HCT116 (cell line): ENCODE measurements around the gene BTN1A1.

Source experiments
- CBX3 ChIP-seq: IDR thresholded peaks from 2 replicates; pipeline ENCODE4 v1.6.1; 2012; ENCODE audit warnings: low read depth
- CEBPB ChIP-seq: IDR thresholded peaks from 2 replicates; pipeline ENCODE4 v1.6.1; 2012; ENCODE audit warnings: low read depth
- EZH2 ChIP-seq: fragments of 200-600 bp; sonication (generic); IDR thresholded peaks from 2 replicates; pipeline ENCODE4 v1.6.1; 2017; ENCODE audit warnings: antibody characterized with exemption, mixed run types
- EZH2phosphoT487 ChIP-seq: fragments of 200-600 bp; IDR thresholded peaks from 2 replicates; pipeline ENCODE4 v1.6.1; 2018; ENCODE audit warnings: antibody characterized with exemption, borderline replicate concordance
- POLR2A ChIP-seq: IDR thresholded peaks from 2 replicates; pipeline ENCODE4 v1.7.0; 2011; ENCODE audit warnings: borderline replicate concordance; ENCODE audit not compliant: insufficient read depth, insufficient read length; ENCODE audit errors: extremely low read depth
- POLR2AphosphoS5 ChIP-seq: IDR thresholded peaks from 2 replicates; pipeline ENCODE4 v1.6.1; 2011; ENCODE audit warnings: mild to moderate bottlenecking, low read depth, low read length, moderate library complexity
- RAD21 ChIP-seq: IDR thresholded peaks from 2 replicates; pipeline ENCODE4 v1.6.1; 2012; ENCODE audit warnings: low read depth, mild to moderate bottlenecking
- SIN3A ChIP-seq: IDR thresholded peaks from 2 replicates; pipeline ENCODE4 v1.6.1; 2012; ENCODE audit warnings: low read depth
- SP1 ChIP-seq: IDR thresholded peaks from 2 replicates; pipeline ENCODE4 v1.6.1; 2012; ENCODE audit warnings: low read depth
- TCF7L2 ChIP-seq: IDR thresholded peaks from 2 replicates; pipeline ENCODE4 v1.7.0; 2011; ENCODE audit warnings: borderline replicate concordance, inconsistent platforms; ENCODE audit not compliant: insufficient read depth, insufficient read length; ENCODE audit errors: extremely low read depth
- TF ChIP-seq, protein P1 (sequence below), 3 experiments: fragments of 200-600 bp in 1 of 3; sonication (generic) in 1 of 3; IDR thresholded peaks in 2 of 3; conservative IDR thresholded peaks in 1 of 3; 2 replicates each; pipeline ENCODE4 v1.5.1; 2012 to 2017; ENCODE audit warnings: low read depth in 2 of 3, low read length in 2 of 3, antibody characterized with exemption in 1 of 3, borderline replicate concordance in 1 of 3, control low read depth in 1 of 3, mild to moderate bottlenecking in 1 of 3, mixed read lengths in 1 of 3, mixed run types in 1 of 3, moderate library complexity in 1 of 3; ENCODE audit not compliant: insufficient read depth in 1 of 3
- TF ChIP-seq, protein P2 (sequence below): IDR thresholded peaks from 2 replicates; pipeline ENCODE4 v1.6.1; 2012; ENCODE audit warnings: low read depth
- TF ChIP-seq, protein P3 (sequence below): IDR thresholded peaks from 2 replicates; pipeline ENCODE4 v1.6.1; 2012
- TF ChIP-seq, protein P4 (sequence below): IDR thresholded peaks from 2 replicates; pipeline ENCODE4 v1.6.1; 2011; ENCODE audit warnings: mild to moderate bottlenecking, low read length, moderate library complexity; ENCODE audit not compliant: insufficient replicate concordance; ENCODE audit errors: extremely low read depth

DNA sequence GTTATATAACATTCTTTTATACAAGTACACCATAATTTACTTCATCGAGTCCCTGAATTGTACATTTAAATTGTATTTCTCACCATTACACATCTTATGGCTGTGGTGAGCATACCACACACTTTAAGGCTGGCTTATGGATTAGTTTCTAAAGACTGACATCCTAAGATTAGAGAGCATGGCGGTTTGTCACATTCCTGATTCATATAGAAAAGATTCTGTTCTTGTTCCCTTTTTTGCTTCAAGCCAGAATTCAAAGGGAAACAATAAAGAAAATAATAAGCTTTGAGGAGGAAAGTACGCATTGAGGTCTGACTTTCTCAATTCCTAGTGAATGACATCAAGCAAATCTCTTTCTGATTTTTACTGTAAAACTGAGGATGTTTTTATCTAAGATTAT lies 2.5 kb downstream of the BTN1A1 start:
- TF ChIP-seq, protein P1, sequence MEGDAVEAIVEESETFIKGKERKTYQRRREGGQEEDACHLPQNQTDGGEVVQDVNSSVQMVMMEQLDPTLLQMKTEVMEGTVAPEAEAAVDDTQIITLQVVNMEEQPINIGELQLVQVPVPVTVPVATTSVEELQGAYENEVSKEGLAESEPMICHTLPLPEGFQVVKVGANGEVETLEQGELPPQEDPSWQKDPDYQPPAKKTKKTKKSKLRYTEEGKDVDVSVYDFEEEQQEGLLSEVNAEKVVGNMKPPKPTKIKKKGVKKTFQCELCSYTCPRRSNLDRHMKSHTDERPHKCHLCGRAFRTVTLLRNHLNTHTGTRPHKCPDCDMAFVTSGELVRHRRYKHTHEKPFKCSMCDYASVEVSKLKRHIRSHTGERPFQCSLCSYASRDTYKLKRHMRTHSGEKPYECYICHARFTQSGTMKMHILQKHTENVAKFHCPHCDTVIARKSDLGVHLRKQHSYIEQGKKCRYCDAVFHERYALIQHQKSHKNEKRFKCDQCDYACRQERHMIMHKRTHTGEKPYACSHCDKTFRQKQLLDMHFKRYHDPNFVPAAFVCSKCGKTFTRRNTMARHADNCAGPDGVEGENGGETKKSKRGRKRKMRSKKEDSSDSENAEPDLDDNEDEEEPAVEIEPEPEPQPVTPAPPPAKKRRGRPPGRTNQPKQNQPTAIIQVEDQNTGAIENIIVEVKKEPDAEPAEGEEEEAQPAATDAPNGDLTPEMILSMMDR (IDR thresholded peaks at IDR 0.05 in 2 of 3, conservative IDR thresholded peaks at IDR 0.05 in 1 of 3; ENCODE audit: borderline replicate concordance in 1 of 3, insufficient read depth in 1 of 3, low read depth in 2 of 3, low read length in 2 of 3) = no peak
- no peak for TF ChIP-seq POLR2A
- TF ChIP-seq POLR2AphosphoS5 = no peak
- TF ChIP-seq TCF7L2 = no peak
- TF ChIP-seq SP1 = no peak
- TF ChIP-seq, protein P2, sequence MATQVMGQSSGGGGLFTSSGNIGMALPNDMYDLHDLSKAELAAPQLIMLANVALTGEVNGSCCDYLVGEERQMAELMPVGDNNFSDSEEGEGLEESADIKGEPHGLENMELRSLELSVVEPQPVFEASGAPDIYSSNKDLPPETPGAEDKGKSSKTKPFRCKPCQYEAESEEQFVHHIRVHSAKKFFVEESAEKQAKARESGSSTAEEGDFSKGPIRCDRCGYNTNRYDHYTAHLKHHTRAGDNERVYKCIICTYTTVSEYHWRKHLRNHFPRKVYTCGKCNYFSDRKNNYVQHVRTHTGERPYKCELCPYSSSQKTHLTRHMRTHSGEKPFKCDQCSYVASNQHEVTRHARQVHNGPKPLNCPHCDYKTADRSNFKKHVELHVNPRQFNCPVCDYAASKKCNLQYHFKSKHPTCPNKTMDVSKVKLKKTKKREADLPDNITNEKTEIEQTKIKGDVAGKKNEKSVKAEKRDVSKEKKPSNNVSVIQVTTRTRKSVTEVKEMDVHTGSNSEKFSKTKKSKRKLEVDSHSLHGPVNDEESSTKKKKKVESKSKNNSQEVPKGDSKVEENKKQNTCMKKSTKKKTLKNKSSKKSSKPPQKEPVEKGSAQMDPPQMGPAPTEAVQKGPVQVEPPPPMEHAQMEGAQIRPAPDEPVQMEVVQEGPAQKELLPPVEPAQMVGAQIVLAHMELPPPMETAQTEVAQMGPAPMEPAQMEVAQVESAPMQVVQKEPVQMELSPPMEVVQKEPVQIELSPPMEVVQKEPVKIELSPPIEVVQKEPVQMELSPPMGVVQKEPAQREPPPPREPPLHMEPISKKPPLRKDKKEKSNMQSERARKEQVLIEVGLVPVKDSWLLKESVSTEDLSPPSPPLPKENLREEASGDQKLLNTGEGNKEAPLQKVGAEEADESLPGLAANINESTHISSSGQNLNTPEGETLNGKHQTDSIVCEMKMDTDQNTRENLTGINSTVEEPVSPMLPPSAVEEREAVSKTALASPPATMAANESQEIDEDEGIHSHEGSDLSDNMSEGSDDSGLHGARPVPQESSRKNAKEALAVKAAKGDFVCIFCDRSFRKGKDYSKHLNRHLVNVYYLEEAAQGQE = no peak
- TF ChIP-seq, protein P3, sequence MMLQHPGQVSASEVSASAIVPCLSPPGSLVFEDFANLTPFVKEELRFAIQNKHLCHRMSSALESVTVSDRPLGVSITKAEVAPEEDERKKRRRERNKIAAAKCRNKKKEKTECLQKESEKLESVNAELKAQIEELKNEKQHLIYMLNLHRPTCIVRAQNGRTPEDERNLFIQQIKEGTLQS = no peak
- TF ChIP-seq CEBPB = no peak
- TF ChIP-seq EZH2 = no peak
- TF ChIP-seq, protein P4, sequence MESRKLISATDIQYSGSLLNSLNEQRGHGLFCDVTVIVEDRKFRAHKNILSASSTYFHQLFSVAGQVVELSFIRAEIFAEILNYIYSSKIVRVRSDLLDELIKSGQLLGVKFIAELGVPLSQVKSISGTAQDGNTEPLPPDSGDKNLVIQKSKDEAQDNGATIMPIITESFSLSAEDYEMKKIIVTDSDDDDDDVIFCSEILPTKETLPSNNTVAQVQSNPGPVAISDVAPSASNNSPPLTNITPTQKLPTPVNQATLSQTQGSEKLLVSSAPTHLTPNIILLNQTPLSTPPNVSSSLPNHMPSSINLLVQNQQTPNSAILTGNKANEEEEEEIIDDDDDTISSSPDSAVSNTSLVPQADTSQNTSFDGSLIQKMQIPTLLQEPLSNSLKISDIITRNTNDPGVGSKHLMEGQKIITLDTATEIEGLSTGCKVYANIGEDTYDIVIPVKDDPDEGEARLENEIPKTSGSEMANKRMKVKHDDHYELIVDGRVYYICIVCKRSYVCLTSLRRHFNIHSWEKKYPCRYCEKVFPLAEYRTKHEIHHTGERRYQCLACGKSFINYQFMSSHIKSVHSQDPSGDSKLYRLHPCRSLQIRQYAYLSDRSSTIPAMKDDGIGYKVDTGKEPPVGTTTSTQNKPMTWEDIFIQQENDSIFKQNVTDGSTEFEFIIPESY = no peak
- TF ChIP-seq RAD21 = no peak
- no peak for TF ChIP-seq SIN3A
- TF ChIP-seq EZH2phosphoT487 = no peak
- no peak for TF ChIP-seq CBX3
